AG09309 (cell line): Measurements from ENCODE around the gene BCAT1.
"Not testable (repeated sequence)": the region's sequence is repeated elsewhere in the genome, so short reads cannot be mapped to it uniquely, and the experiment has no call there.

ENCODE experiments used
- DNase-seq: peaks from one replicate; pipeline ENCODE4 v3.0.0-alpha.2; 2010; ENCODE audit warnings: low read depth
- H3K4me3 ChIP-seq: 2 replicates; pipeline ENCODE4 v1.5.1; 2011; ENCODE audit warnings: mild to moderate bottlenecking, low read depth, low read length, moderate library complexity; ENCODE audit not compliant: control insufficient read depth
- TF ChIP-seq, protein P1 (sequence below): IDR thresholded peaks from 2 replicates; pipeline ENCODE4 v1.5.1; 2011; ENCODE audit warnings: mild to moderate bottlenecking, low read depth, low read length, inconsistent platforms; ENCODE audit not compliant: insufficient read depth, control insufficient read depth; ENCODE audit errors: missing control alignments

BCAT1 gene

DNA sequence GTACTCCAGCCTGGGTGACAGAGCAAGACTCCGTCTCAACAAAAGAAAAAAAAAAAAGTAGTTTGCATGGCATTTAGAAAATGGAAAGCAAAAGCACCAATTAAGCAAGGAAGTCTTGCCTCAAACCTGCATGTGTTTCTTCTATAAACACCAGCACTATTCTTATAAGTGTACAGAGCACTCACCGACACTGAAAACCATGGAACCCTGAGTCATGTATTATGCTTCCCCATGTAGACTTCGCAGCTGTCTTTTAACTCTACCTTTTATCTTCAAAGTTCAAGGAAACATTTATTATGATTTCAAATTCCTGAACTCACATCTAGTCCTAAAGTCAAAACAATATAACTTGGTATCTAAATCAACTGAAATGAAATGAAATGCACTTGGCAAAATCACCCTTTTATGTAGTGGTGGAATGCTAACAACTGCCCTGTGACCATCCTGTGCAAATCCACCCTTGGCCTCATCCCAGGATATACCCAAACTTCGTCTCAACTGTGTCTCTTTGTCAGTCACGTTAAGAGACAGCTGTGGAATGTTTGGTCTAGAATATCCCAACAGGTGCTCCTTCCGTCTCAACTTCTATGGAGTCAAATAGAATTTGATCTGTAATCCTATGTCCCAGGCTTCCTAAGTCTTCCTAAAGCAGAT is 4.8 kb downstream of the BCAT1 start:
- DNase-seq, result no peak
- H3K4me3 ChIP-seq, result no peak overlapping the region
- TF ChIP-seq, protein P1, sequence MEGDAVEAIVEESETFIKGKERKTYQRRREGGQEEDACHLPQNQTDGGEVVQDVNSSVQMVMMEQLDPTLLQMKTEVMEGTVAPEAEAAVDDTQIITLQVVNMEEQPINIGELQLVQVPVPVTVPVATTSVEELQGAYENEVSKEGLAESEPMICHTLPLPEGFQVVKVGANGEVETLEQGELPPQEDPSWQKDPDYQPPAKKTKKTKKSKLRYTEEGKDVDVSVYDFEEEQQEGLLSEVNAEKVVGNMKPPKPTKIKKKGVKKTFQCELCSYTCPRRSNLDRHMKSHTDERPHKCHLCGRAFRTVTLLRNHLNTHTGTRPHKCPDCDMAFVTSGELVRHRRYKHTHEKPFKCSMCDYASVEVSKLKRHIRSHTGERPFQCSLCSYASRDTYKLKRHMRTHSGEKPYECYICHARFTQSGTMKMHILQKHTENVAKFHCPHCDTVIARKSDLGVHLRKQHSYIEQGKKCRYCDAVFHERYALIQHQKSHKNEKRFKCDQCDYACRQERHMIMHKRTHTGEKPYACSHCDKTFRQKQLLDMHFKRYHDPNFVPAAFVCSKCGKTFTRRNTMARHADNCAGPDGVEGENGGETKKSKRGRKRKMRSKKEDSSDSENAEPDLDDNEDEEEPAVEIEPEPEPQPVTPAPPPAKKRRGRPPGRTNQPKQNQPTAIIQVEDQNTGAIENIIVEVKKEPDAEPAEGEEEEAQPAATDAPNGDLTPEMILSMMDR, result no peak

DNA sequence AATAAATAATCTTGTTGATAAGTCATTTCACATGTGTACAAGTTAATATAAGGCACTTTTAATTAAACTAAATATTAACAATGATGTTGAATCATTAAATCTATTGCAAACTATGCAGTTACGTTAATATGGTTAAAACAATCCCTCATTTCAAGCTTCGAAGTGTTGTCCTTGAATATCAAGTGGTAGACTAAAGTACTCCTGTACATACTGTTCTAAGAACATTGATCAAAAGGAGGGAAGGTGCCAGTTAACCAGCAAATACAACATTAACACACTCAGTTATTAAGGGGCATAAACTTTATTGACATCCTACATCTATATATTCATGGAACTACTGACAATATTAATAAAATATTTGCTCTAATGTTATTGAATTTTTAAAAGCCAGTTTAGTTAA is 8.7 kb downstream of the BCAT1 start:
- H3K4me3 ChIP-seq, result no peak overlapping the region
- no peak for DNase-seq
- TF ChIP-seq, protein P1, result no peak

DNA sequence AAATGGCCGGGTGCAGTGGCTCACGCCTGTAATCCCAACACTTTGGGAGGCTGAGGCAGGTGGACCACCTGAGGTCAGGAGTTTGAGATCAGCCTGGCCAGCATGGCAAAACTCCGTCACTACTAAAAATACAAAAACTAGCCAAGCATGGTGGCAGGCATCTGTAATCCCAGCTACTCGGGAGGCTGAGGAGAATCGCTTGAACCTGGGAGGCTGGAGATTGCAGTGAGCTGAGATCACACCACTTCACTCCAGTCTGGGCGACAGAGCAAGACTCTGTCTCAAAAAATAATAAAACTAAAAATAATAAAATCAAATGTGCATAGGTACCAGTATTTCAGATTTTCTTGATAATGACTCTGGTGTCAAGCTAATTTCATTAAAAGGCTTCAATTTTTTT is 9.3 kb downstream of the BCAT1 start:
- DNase-seq, H3K4me3 ChIP-seq: not testable (repeated sequence)

DNA sequence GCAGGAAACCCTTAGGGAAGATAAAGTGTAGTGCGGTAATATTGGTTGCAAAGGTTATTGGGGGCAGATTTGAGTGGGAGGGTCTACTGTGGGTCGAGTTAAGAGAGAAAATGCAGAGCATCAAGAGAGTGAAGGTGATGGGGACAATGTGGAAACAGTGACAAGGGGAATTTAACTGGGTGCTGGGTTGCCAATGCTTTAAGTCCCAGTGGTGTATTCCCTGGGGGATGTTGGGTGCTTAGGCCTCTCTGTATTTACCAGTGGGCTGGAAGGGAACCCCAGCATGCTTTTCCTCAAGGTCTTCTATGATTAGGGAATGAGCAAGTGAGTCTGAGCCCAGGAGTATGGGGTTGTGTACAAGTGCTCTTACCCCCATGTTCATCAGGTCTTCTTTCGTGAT is 10.6 kb downstream of the BCAT1 start:
- no peak overlapping the region for H3K4me3 ChIP-seq
- TF ChIP-seq, protein P1, result no peak
- no peak for DNase-seq

DNA sequence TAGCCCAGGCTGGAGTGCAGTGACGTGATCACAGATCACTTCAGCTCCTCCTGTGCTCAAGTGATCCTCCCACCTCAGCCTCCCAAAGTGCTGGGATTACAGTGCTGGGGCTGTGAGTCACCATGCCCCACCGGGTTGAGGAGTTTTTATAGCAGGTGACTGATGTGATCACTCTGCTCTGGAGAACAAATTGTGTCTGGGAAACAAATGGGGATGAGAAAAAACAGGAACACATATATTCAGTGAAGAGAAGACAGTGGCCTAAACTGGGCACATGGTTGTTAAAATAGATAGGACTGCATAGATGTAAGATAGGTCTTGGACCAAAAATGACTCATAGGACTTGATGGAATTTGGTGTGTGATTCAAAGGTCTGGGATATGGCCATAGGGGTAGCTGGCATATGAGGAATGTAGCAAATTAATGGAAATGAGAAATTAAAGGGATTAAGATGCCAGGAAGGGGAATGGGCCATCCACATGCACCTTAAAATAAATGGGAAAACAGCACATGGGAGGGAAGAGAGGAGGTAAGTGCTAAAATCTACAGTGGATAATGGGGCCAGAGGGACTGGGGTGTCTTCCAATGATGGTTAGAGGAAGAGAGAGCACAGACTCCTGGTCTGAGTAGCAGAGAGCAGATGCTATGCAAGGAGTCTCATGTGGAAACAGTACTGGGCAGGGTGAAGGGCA is 11.2 kb downstream of the BCAT1 start:
- no peak for DNase-seq
- H3K4me3 ChIP-seq, result no peak overlapping the region
- TF ChIP-seq, protein P1, result no peak

DNA sequence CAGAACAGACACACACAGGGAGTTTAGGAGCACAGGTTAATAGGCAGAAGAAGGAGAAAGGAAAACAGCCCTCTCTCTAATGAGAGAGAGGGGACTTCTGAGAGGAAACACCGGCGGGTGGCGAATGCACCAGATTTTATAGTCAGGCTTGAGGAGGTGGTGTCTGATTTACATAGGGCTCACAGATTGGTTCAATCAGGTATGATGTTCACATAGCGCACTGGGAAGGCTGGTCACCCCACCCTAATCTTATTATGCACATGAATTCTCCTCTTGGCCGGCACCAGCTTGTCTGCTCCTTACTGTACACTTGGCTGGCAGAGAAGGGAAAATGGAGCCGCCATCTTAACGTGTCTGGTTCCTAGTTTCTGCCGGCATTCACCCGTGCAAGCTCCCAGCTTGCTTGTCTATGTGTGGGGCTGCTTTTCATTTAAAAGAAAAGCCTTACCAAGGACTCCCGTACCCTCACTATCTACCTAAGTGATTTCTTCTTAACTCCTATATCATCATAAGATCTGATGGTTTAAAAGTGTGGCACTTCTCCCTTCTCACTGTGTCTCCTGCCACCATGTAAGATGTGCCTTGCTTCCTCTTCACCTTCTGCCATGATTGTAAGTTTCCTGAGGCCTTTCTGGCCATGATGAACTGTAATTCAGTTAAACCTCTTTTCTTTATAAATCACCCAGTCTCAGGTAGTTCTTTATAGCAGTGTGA is 15.1 kb downstream of the BCAT1 start:
- DNase-seq, result no peak
- no peak overlapping the region for H3K4me3 ChIP-seq
- TF ChIP-seq, protein P1, result no peak
